HepG2 (cell line): ENCODE results near the gene NPTX2. TPM values are rescaled to one million over a fixed set of nuclear protein-coding genes. Genes with fewer than 3 reads are reported as not detected.

Experiments
- ATAC-seq: fragments of 200-7000 bp; cut with Tn5 transposase; 3 replicates; pipeline ENCODE4 v1.9.1; 2020; ENCODE audit warnings: mild to moderate bottlenecking, moderate library complexity
- BruUV-seq: library from RNA; stranded (reverse); fragments of 400-500 nt; replicated peaks from 2 replicates; lab custom pipeline; 2021; lab: Mats Ljungman, UMichigan
- CTCF ChIA-PET: fragments of 300-600 bp; formaldehyde crosslinking; extraction: SDS; loops from one replicate; lab custom pipeline; 2021; ENCODE audit warnings: low total read pairs, inconsistent platforms, low intra/inter-chr PET ratio; lab: Yijun Ruan, JAX
- POLR2A ChIA-PET: fragments of 350-600 bp; sonication (Branson Sonifier 250); formaldehyde crosslinking; loops from one replicate; lab custom pipeline; 2020; ENCODE audit warnings: antibody characterized with exemption, inconsistent platforms; lab: Yijun Ruan, JAX
- DNase-seq: peaks from one replicate; pipeline ENCODE4 v3.0.0-alpha.2; 2015; ENCODE audit warnings: low spot score
- FAIRE-seq: peaks from 3 replicates; lab custom pipeline; 2011; peaks lifted over from hg19 to GRCh38; lab: Jason Lieb, UNC
- H2AFZ ChIP-seq: one replicate; pipeline ENCODE4 v1.6.1; 2011; ENCODE audit warnings: low read length, inconsistent platforms
- H3K27ac ChIP-seq: fragments of 300-600 bp; 3 replicates; pipeline ENCODE4 v1.8.0; 2011; ENCODE audit warnings: mixed run types, mild to moderate bottlenecking, mixed read lengths, low read length, inconsistent platforms; ENCODE audit not compliant: insufficient read depth; ENCODE audit errors: extremely low read length
- H3K27me3 ChIP-seq, 2 experiments: fragments of 200-600 bp in 1 of 2; 2 replicates in 1 of 2; 3 replicates in 1 of 2; pipeline versions ENCODE4 v1.6.0 to v1.8.0; 2011; ENCODE audit warnings: low read length in 2 of 2, mild to moderate bottlenecking in 2 of 2, moderate library complexity in 2 of 2, inconsistent platforms in 1 of 2; ENCODE audit not compliant: insufficient read depth in 2 of 2, control insufficient read depth in 1 of 2
- H3K36me3 ChIP-seq, 2 experiments: fragments of 200-600 bp in 1 of 2; replicated peaks in 1 of 2; 2 replicates in 1 of 2; 3 replicates in 1 of 2; pipeline versions ENCODE4 v1.5.1 to v1.8.0; 2011; ENCODE audit warnings: low read length in 2 of 2, inconsistent platforms in 1 of 2; ENCODE audit not compliant: insufficient read depth in 2 of 2, control insufficient read depth in 1 of 2
- H3K4me1 ChIP-seq: 2 replicates; pipeline ENCODE4 v1.5.1; 2012; ENCODE audit warnings: low read length, inconsistent platforms; ENCODE audit not compliant: insufficient read depth
- H3K4me2 ChIP-seq: 2 replicates; pipeline ENCODE4 v1.6.0; 2011; ENCODE audit warnings: low read depth, low read length, inconsistent platforms
- H3K4me3 ChIP-seq, 3 experiments: fragments of 200-600 bp in 1 of 3; sonication (generic), shearing (Covaris generic) in 1 of 3; replicated peaks in 1 of 3; 2 replicates each; pipeline ENCODE4 v1.5.1; 2011 to 2016; ENCODE audit warnings: low read length in 3 of 3, inconsistent platforms in 2 of 3, low read depth in 2 of 3, mild to moderate bottlenecking in 2 of 3, control low read depth in 1 of 3, mixed read lengths in 1 of 3; ENCODE audit not compliant: insufficient read depth in 1 of 3
- H3K79me2 ChIP-seq: one replicate; pipeline ENCODE4 v1.6.1; 2011; ENCODE audit warnings: low read length, inconsistent platforms; ENCODE audit not compliant: insufficient read depth
- H3K9ac ChIP-seq: 2 replicates; pipeline ENCODE4 v1.6.0; 2011; ENCODE audit warnings: mild to moderate bottlenecking, low read depth, low read length, inconsistent platforms; ENCODE audit not compliant: insufficient read depth
- H3K9me3 ChIP-seq: 2 replicates; pipeline ENCODE4 v1.5.1; 2012; ENCODE audit warnings: mild to moderate bottlenecking, low read length
- H4K20me1 ChIP-seq: 2 replicates; pipeline ENCODE4 v1.6.0; 2011; ENCODE audit warnings: inconsistent platforms, mild to moderate bottlenecking, low read length, moderate library complexity; ENCODE audit not compliant: insufficient read depth
- ADNP ChIP-seq: sonication (generic); formaldehyde crosslinking; IDR thresholded peaks from 2 replicates; pipeline ENCODE4 v1.4.0; 2020; ENCODE audit warnings: missing genetic modification reagents
- FOSL2 ChIP-seq: sonication (generic); formaldehyde crosslinking; IDR thresholded peaks from 2 replicates; pipeline ENCODE4 v1.4.0; 2020; ENCODE audit warnings: missing genetic modification reagents
- GATAD2A ChIP-seq: IDR thresholded peaks from 2 replicates; pipeline ENCODE4 v1.6.1; 2016
- IKZF1 ChIP-seq: fragments of 450-650 bp; IDR thresholded peaks from 2 replicates; pipeline ENCODE4 v1.7.1; 2016
- IKZF5 ChIP-seq: IDR thresholded peaks from 2 replicates; pipeline ENCODE4 v1.6.1; 2018; ENCODE audit warnings: missing genetic modification reagents, mild to moderate bottlenecking, missing compliant biosample characterization
- LBX2 ChIP-seq: sonication (generic); formaldehyde crosslinking; IDR thresholded peaks from 2 replicates; pipeline ENCODE4 v1.5.0; 2020; ENCODE audit warnings: missing genetic modification reagents, mild to moderate bottlenecking, borderline replicate concordance
- SRSF4 ChIP-seq: fragments of 200-400 bp; formaldehyde crosslinking; IDR thresholded peaks from one replicate; pipeline ENCODE4 v1.6.1; 2018; ENCODE audit warnings: mild to moderate bottlenecking, low read depth, low read length, moderate library complexity; ENCODE audit not compliant: poor library complexity, severe bottlenecking
- ZBTB37 ChIP-seq: sonication (generic); formaldehyde crosslinking; IDR thresholded peaks from 2 replicates; pipeline ENCODE4 v1.4.0; 2020; ENCODE audit warnings: mild to moderate bottlenecking, missing genetic modification reagents
- ZNF160 ChIP-seq: sonication (generic); formaldehyde crosslinking; IDR thresholded peaks from 2 replicates; pipeline ENCODE4 v1.8.0; 2022; ENCODE audit warnings: mild to moderate bottlenecking, inconsistent platforms, missing genetic modification reagents
- ZNF543 ChIP-seq: sonication (generic); formaldehyde crosslinking; IDR thresholded peaks from 2 replicates; pipeline ENCODE4 v1.4.0; 2020; ENCODE audit warnings: mild to moderate bottlenecking, missing genetic modification reagents
- ZNF660 ChIP-seq: sonication (generic); formaldehyde crosslinking; IDR thresholded peaks from 2 replicates; pipeline ENCODE4 v1.5.1; 2020; ENCODE audit warnings: mild to moderate bottlenecking, low read depth, missing genetic modification reagents, borderline replicate concordance
- ZNF720 ChIP-seq: sonication (generic); formaldehyde crosslinking; IDR thresholded peaks from 2 replicates; pipeline ENCODE4 v1.4.0; 2020; ENCODE audit warnings: missing genetic modification reagents
- WGBS: methylation state at CpG from one replicate; pipeline ENCODE4 v1.1.6; 2017; ENCODE audit warnings: low lambda C conversion rate; 5-methylcytosine and 5-hydroxymethylcytosine counted together
- in situ Hi-C: cut with HindIII; loops from 2 replicates; pipeline ENCODE4 v1.10.0; 2017; ENCODE audit warnings: low pct_unique_long_range_greater_than_20kb; ENCODE audit not compliant: extremely low pct_ligation_motif_present
- intact Hi-C: fragments of 100-400 bp; cut with micrococcal nuclease; formaldehyde crosslinking; loops from one replicate; pipeline ENCODE4 v1.10.0; 2022; ENCODE audit not compliant: unreplicated experiment
- polyA plus RNA-seq, 8 experiments: library from polyadenylated mRNA; depleted of rRNA in 3 of 8; stranded (reverse) in 7 of 8; unstranded in 1 of 8; fragments of >200 nt; fragmentation: Illumina TruSeq in 4 of 8; extraction: Trizol in 4 of 8; gene quantifications; 2 replicates each; pipeline versions ENCODE4 v1.2.1 to v1.2.3, GENCODE V29; 2011 to 2016; ENCODE audit warnings: low read depth in 4 of 8, missing spikeins in 1 of 8, mixed read lengths in 1 of 8; ENCODE audit not compliant: insufficient read depth in 1 of 8
- total RNA-seq, 5 experiments: library from RNA; depleted of rRNA; stranded (reverse); fragments of >200 nt; fragmentation: Illumina TruSeq; extraction: Trizol; gene quantifications; 2 replicates each; pipeline ENCODE4 v1.2.3, GENCODE V29; 2016; ENCODE audit warnings: low read depth in 1 of 5

The NPTX2 gene
- total and polyA plus RNA-seq, 2 of the 13 experiments (the other 11 are each of a cell fraction or from before 2014, with no cell fraction given), result not detected

GRCh38 chr7:98646465-98646864, 29.4 kb downstream of the NPTX2 start:
- Histone ChIP-seq H3K4me3 (no peak overlapping the region), H3K4me1 (peaks cover 6% of the 10 kb centered on the region; the same call in 1 of the 2 replicates), H3K27me3 (peaks cover 0 to 5% of the 10 kb centered on the region in 2 experiments; a peak in 1 of 5 replicates), H3K27ac (no peak overlapping the region), H2AFZ (no peak overlapping the region), H4K20me1 (no peaks in the 10 kb centered on the region), H3K79me2 (no peaks in the 10 kb centered on the region), H3K9ac (no peak overlapping the region), H3K36me3 (no peaks in the 10 kb centered on the region), H3K4me2 (no peak overlapping the region), H3K9me3 (no peaks in the 10 kb centered on the region)
- no TSS peak for BruUV-seq
- ATAC-seq (no peak), FAIRE-seq (no peak), DNase-seq (no peak)
- CTCF ChIA-PET, result no interaction called here
- TF ChIP-seq ADNP (CRISPR knock-in tag) (no peak), FOSL2 (CRISPR knock-in tag) (no peak), ZNF660 (CRISPR knock-in tag) (no peak), ZNF160 (no peak), ZBTB37 (CRISPR knock-in tag) (no peak), IKZF1 (no peak), LBX2 (CRISPR knock-in tag) (no peak), ZNF543 (CRISPR knock-in tag) (no peak), SRSF4 (no peak), GATAD2A (CRISPR knock-in tag) (no peak), ZNF720 (no peak), IKZF5 (CRISPR knock-in tag) (no peak)
- intact Hi-C loops, result no loop called here
- WGBS, result 6% methylated on average over 2 of the region's 2 CpGs
- POLR2A ChIA-PET, result no interaction called here
- in situ Hi-C loops, result no loop called here
